Glomerular endothelial cell (primary cell): ENCODE data around the gene IKZF3. TPM values are rescaled to one million over a fixed set of nuclear protein-coding genes. Genes with fewer than 3 reads are reported as not detected.
"Not testable (repeated sequence)": the region's sequence is repeated elsewhere in the genome, so short reads cannot be mapped to it uniquely, and the experiment has no call there.

Experiments used
- DNase-seq: peaks from one replicate; pipeline ENCODE4 v3.0.0-alpha.2; 2011; ENCODE audit warnings: low read depth, low spot score; ENCODE audit errors: extremely low read depth
- total RNA-seq: library from RNA; depleted of rRNA; stranded (reverse); fragments of >200 nt; gene quantifications from 2 replicates; pipeline ENCODE4 v1.2.3, GENCODE V29; 2015

Gene IKZF3
- total RNA-seq, 1 donor from 2014 or later: not detected

GRCh38 chr17:39757176-39757662 lies 106.9 kb downstream of the IKZF3 start:
- no peak for DNase-seq

- no peak for DNase-seq
Measured at GRCh38 chr17:39756380-39757079, 107.6 kb downstream of the IKZF3 start.

GRCh38 chr17:39755554-39756379 lies 108.3 kb downstream of the IKZF3 start:
- no peak for DNase-seq

GRCh38 chr17:39754958-39755553 lies 109.1 kb downstream of the IKZF3 start:
- no peak for DNase-seq

GRCh38 chr17:39754161-39754957 lies 109.8 kb downstream of the IKZF3 start:
- DNase-seq: no peak

GRCh38 chr17:39753514-39754160 lies 110.5 kb downstream of the IKZF3 start:
- no peak for DNase-seq

- no peak for DNase-seq
Measured at GRCh38 chr17:39752241-39752881, 111.8 kb downstream of the IKZF3 start.

GRCh38 chr17:39751637-39752036 lies 112.5 kb downstream of the IKZF3 start:
- DNase-seq: no peak

- no peak for DNase-seq
Measured at GRCh38 chr17:39751016-39751543, 113.0 kb downstream of the IKZF3 start.

- no peak for DNase-seq
Measured at GRCh38 chr17:39750131-39751015, 113.7 kb downstream of the IKZF3 start.

- not testable (repeated sequence) for DNase-seq
Measured at GRCh38 chr17:39748444-39749034, 115.6 kb downstream of the IKZF3 start.

GRCh38 chr17:39747745-39748144 lies 116.4 kb downstream of the IKZF3 start:
- no peak for DNase-seq

GRCh38 chr17:39746145-39746461 lies 118.0 kb downstream of the IKZF3 start:
- no peak for DNase-seq

- no peak for DNase-seq
Measured at GRCh38 chr17:39745335-39746144, 118.6 kb downstream of the IKZF3 start.

- no peak for DNase-seq
Measured at GRCh38 chr17:39744836-39745215, 119.3 kb downstream of the IKZF3 start.

- DNase-seq: no peak
Measured at GRCh38 chr17:39744075-39744835, 119.9 kb downstream of the IKZF3 start.
